HEK293T (cell line): Measurements from ENCODE around the gene TUSC2.

Experiments
- HDGF ChIP-seq: fragments of 450-650 bp; IDR thresholded peaks from 2 replicates; pipeline ENCODE4 v1.6.1; 2017; ENCODE audit warnings: antibody characterized with exemption, borderline replicate concordance
- NFRKB ChIP-seq: fragments of 450-650 bp; IDR thresholded peaks from 2 replicates; pipeline ENCODE4 v1.6.1; 2016; ENCODE audit warnings: mild to moderate bottlenecking, moderate library complexity

DNA sequence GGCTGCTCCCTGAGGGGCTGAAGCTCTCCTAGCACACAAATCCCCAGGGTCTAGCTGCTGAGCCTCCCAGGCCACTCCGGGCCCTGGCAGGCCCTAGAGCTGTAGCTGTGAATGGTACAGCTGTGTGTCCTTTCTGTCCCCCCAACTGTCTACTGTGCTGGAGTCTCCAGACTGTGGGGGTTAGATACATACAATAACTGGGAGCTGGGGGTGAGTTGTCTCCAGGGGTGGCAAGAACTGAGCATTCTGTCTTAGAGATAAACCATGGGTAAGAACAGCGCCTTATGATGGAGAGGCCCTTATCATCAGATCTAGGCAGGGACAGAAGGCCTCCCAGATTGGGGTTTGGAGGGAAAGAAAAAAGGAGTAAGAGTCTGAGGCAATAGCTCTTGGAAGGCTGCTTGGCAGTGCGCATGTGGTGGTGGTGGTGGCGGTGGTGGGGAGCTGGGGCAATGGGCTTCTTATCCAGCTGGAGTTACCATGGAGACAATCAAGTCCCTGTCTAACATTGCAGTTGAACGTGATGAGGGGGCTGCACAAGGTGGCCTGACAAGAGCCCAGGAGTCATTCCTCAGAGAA lies 26.3 kb upstream of the TUSC2 start:
- no peak for TF ChIP-seq HDGF
- TF ChIP-seq NFRKB: no peak
